ENCODE results near the gene SYTL1. TPM values are rescaled to one million over a fixed set of nuclear protein-coding genes. Genes with fewer than 3 reads are reported as not detected.
A peak's percentile ranks its signal among the peaks of the same experiment; 100 is the strongest.

The SYTL1 gene
- total RNA-seq, 2 experiments from 2014 or later: 60.7 to 85.3 TPM

- peak; percentile 88 for DNase-seq
- Mint-ChIP-seq H3K4me3 (peak overlapping the region; percentile 86), H3K27me3 (no peaks in the 10 kb centered on the region), H3K36me3 (peaks cover 10% of the 10 kb centered on the region), H3K9me3 (ENCODE audit: low read depth) (no peaks in the 10 kb centered on the region), H3K4me1 (peaks cover 34% of the 10 kb centered on the region), H3K27ac (peak overlapping the region; percentile 84)
- CTCF ChIA-PET: interaction anchor here (0.8 to 7.2 kb wide), 11 partner anchors 10 to 52 kb away, joined by 3 to 136 read pairs (median 10); partner anchors contain the start of genes GPR3 and MAP3K6
- ATAC-seq: peak; percentile 69
Measured at GRCh38 chr1:27342778-27343638, 1.2 kb downstream of the SYTL1 start.

- Mint-ChIP-seq H3K4me1 (peaks cover 34% of the 10 kb centered on the region), H3K27me3 (no peaks in the 10 kb centered on the region), H3K27ac (peak overlapping the region; percentile 84), H3K36me3 (peaks cover 10% of the 10 kb centered on the region), H3K9me3 (ENCODE audit: low read depth) (no peaks in the 10 kb centered on the region), H3K4me3 (peak overlapping the region; percentile 86)
- DNase-seq: no peak
- ATAC-seq: no peak
- CTCF ChIA-PET: interaction anchor here (1.0 to 7.2 kb wide), 8 partner anchors 11 to 48 kb away, joined by 3 to 136 read pairs (median 4); partner anchors contain the start of gene GPR3
Measured at GRCh38 chr1:27343639-27344025, 1.8 kb downstream of the SYTL1 start.

DNA sequence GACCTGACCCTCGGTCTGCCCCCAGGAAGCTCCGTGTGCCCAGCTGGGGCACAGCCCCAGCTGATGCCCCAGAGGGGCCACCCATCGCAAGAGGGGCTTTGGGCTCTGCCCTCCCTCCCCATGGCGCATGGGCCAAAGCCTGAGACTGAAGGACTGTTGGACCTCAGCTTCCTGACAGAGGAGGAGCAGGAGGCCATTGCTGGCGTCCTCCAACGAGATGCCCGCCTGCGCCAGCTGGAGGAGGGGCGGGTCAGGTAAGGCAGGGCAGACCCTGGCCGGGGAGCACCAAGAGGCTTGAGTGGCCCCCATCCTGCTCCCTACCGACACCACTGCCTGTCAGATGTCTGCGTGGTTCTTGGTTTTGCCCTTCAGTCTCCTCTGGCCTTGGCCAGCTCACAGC is 3.5 kb downstream of the SYTL1 start:
- Mint-ChIP-seq H3K4me1 (peaks cover 37% of the 10 kb centered on the region), H3K36me3 (peaks cover 10% of the 10 kb centered on the region), H3K9me3 (ENCODE audit: low read depth) (no peaks in the 10 kb centered on the region), H3K4me3 (no peak overlapping the region), H3K27ac (no peak overlapping the region), H3K27me3 (no peaks in the 10 kb centered on the region)
- DNase-seq (no peak), ATAC-seq (no peak)
- CTCF ChIA-PET: interaction anchor here (1.6 to 7.2 kb wide), 5 partner anchors 12 to 41 kb away, joined by 4 to 136 read pairs (median 12); partner anchors contain the start of gene MAP3K6

- H3K4me1 Mint-ChIP-seq: peaks cover 30% of the 10 kb centered on the region
- H3K4me3 Mint-ChIP-seq: no peak overlapping the region
- H3K36me3 Mint-ChIP-seq: peaks cover 10% of the 10 kb centered on the region
Measured at GRCh38 chr1:27346357-27346756, 4.5 kb downstream of the SYTL1 start.

DNA sequence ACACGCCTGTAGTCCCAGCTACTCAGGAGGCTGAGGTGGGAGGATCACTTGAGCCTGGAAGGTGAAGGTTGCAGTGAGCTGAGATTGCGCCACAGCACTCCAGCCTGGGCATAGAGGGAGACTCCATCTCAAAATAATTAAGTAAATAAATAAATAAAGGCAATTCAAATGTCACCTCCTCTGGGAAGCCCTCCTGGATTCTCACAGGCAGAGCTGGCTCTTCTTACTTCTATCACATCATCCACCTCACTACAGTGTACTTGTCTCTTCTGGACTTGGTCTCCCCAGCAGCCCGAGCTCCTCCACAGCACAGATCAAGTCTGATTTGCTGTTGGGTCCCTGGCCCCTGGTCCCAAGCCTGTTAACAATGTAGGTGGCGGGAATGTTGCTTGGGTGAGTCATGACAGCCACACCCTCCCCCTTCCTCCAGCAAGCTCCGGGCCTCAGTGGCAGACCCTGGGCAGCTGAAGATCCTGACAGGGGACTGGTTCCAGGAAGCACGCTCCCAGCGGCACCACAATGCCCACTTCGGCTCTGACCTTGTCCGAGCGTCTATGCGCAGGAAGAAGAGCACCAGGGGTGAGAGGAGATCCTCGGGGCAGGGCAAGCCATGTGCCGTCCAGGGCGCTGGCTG is 5.3 kb downstream of the SYTL1 start:
- Mint-ChIP-seq H3K36me3 (peaks cover 10% of the 10 kb centered on the region), H3K4me3 (no peak overlapping the region), H3K27ac (no peak overlapping the region), H3K27me3 (no peaks in the 10 kb centered on the region), H3K4me1 (peaks cover 25% of the 10 kb centered on the region), H3K9me3 (ENCODE audit: low read depth) (no peaks in the 10 kb centered on the region)
- CTCF ChIA-PET: interaction anchor here (1.1 to 7.2 kb wide), 5 partner anchors 10 to 47 kb away, joined by 3 to 136 read pairs (median 12); partner anchors contain the start of gene MAP3K6
- no peak for DNase-seq
- no peak for ATAC-seq

More at GRCh38 chr1:27346357-27346756, 4.5 kb downstream of the SYTL1 start:
- Mint-ChIP-seq H3K27ac (no peak overlapping the region), H3K27me3 (no peaks in the 10 kb centered on the region), H3K9me3 (ENCODE audit: low read depth) (no peaks in the 10 kb centered on the region)
- CTCF ChIA-PET: interaction anchor here (1.1 to 7.2 kb wide), 5 partner anchors 10 to 47 kb away, joined by 3 to 136 read pairs (median 12); partner anchors contain the start of gene MAP3K6
- ATAC-seq: no peak
- no peak for DNase-seq

- ATAC-seq (peak; percentile 73), DNase-seq (no peak)
- Mint-ChIP-seq H3K9me3 (ENCODE audit: low read depth) (no peaks in the 10 kb centered on the region), H3K27ac (no peak overlapping the region), H3K4me1 (peaks cover 9% of the 10 kb centered on the region), H3K27me3 (no peaks in the 10 kb centered on the region), H3K36me3 (peaks cover 7% of the 10 kb centered on the region), H3K4me3 (peak overlapping the region; percentile 46)
- CTCF ChIA-PET: interaction anchor here (0.7 to 2.3 kb wide), 4 partner anchors 8 to 638 kb away, joined by 3 to 11 read pairs (median 7); no protein-coding TSS in a partner anchor
Measured at GRCh38 chr1:27348861-27349783, 7.3 kb downstream of the SYTL1 start.

DNA sequence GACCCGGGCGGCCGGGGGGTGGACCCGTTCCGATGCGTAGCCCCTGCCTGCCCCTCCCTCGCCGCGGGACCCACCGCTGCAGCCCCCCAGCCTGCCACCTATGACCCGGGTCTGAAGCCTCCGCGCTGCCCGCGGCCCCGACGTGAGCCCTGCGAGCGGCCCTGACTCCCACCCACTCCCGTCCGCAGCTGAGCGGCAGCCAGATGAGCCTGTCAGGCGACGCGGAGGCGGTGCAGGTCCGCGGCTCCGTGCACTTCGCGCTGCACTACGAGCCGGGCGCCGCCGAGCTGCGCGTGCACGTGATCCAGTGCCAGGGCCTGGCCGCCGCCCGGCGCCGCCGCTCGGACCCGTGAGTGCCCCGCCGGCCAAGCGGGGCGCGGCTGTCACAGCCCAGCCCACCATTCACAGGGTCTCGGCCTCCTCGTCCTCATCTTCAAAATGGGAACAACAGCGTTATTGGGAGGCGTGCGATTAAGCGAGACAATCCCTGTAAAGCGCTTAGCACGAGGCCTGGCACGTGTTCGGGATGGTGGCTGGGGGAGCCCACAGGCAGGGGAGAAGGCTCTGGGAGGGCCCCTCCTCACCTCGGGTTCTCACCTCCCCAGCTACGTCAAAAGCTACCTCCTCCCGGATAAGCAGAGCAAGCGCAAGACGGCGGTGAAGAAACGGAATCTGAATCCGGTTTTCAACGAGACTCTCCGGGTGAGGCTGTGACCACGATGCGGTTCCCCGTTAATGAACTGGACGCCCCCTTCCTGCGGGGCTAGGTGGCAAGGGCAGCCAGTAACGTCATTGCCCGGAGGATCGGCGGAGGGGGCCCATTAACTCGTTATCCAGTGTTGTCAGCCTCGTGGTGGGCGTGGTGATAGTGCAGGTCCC is 8.2 kb downstream of the SYTL1 start:
- peaks cover 5% of the 10 kb centered on the region for H3K36me3 Mint-ChIP-seq
- no peak for DNase-seq
- no peak for ATAC-seq
- CTCF ChIA-PET: interaction anchor here (1.4 to 2.3 kb wide), 3 partner anchors 7 to 18 kb away, joined by 4 to 11 read pairs (median 10); partner anchors contain the start of gene SYTL1
- H3K4me1 Mint-ChIP-seq: peaks cover 5% of the 10 kb centered on the region
- H3K27ac Mint-ChIP-seq: no peak overlapping the region
- H3K9me3 Mint-ChIP-seq (ENCODE audit: low read depth): no peaks in the 10 kb centered on the region
- H3K4me3 Mint-ChIP-seq: no peak overlapping the region
- no peaks in the 10 kb centered on the region for H3K27me3 Mint-ChIP-seq

GRCh38 chr1:27350663-27351540 is 9.1 kb downstream of the SYTL1 start:
- DNase-seq (no peak), ATAC-seq (no peak)
- CTCF ChIA-PET: interaction anchor here (1.1 to 1.4 kb wide), 2 partner anchors 10 to 18 kb away, joined by 3 to 4 read pairs; partner anchors contain the start of gene SYTL1
- Mint-ChIP-seq H3K4me3 (no peak overlapping the region), H3K4me1 (peaks cover 13% of the 10 kb centered on the region), H3K27me3 (no peaks in the 10 kb centered on the region), H3K36me3 (peaks cover 5% of the 10 kb centered on the region), H3K27ac (no peak overlapping the region), H3K9me3 (ENCODE audit: low read depth) (no peaks in the 10 kb centered on the region)

DNA sequence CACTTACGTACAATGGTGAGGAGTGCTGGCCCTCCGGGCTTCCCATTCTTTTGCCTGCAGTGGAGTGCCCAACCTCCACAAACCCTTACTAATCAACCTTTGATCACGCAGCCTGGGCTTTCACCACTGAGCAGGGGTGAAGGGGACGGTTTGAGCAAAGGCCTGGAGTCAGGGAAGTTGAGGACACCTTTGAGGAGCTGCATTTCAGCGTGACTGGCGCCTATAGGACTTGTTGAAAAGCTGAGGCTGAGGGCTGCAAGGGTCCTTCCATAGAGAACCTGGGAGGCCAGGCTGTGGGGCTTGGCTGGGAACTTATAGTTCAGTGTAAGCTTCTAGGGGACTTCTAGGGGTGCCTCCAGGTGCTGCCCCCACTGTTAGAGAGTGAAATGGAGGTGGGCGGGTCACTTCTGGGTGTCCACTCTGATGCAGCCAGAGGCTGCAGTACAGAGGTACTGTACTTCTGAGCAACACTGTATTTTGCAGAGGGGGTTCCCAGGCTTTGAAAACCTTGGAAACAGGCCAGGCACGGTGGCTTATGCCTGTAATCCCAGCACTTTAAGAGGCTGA is 9.8 kb downstream of the SYTL1 start:
- ATAC-seq (no peak), DNase-seq (no peak)
- H3K9me3 Mint-ChIP-seq (ENCODE audit: low read depth): no peaks in the 10 kb centered on the region
- CTCF ChIA-PET: interaction anchor here (1.1 to 1.5 kb wide), 4 partner anchors 10 to 44 kb away, joined by 3 to 4 read pairs (median 4); partner anchors contain the start of genes MAP3K6 and SYTL1
- H3K4me1 Mint-ChIP-seq: peaks cover 20% of the 10 kb centered on the region
- peaks cover 2% of the 10 kb centered on the region for H3K36me3 Mint-ChIP-seq
- no peaks in the 10 kb centered on the region for H3K27me3 Mint-ChIP-seq
- H3K4me3 Mint-ChIP-seq: no peak overlapping the region
- H3K27ac Mint-ChIP-seq: no peak overlapping the region

DNA sequence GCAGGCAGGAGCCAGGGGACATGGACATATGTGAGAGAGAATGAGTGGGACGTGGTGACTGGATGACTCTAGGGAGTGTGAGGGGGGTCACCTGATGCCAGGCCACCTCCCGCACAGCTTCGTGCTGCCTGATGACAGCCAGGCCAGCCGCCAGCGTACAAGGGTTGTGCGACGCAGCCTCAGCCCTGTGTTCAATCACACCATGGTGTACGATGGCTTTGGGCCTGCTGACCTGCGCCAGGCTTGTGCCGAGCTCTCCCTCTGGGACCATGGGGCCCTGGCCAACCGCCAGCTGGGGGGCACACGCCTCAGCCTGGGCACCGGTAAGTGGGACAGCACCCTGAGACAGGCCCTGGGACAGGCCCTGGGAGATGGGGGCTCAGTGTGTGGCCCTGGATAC is 11.3 kb downstream of the SYTL1 start:
- no peak for ATAC-seq

DNA sequence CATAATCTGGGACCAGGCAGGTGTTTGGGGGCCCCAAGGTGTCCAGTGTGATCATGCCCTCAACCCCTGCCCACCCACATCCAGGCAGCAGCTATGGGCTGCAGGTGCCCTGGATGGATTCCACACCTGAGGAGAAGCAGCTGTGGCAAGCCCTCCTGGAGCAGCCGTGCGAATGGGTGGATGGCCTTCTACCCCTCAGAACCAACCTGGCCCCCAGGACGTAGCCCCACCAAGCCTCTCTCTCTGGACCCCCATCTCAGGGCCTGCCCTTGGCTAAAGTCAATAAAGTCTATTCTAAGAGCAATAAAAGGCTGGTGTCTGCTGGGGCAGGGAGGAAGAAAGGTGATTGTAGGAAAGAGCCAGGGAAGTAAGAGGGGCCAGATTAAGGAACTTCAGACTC is 11.8 kb downstream of the SYTL1 start:
- H3K4me3 Mint-ChIP-seq: no peak overlapping the region
- no peaks in the 10 kb centered on the region for H3K27me3 Mint-ChIP-seq
- H3K9me3 Mint-ChIP-seq (ENCODE audit: low read depth): no peaks in the 10 kb centered on the region
- no peak for ATAC-seq
- no peaks in the 10 kb centered on the region for H3K36me3 Mint-ChIP-seq
- H3K4me1 Mint-ChIP-seq: peaks cover 32% of the 10 kb centered on the region
- no peak for DNase-seq
- CTCF ChIA-PET: interaction anchor here (7.7 to 8.2 kb wide), 3 partner anchors 9 to 20 kb away, joined by 73 to 136 read pairs (median 127); partner anchors contain the start of genes MAP3K6 and SYTL1
- H3K27ac Mint-ChIP-seq: no peak overlapping the region

More for the DNA sequence above, 11.3 kb downstream of the SYTL1 start:
- Mint-ChIP-seq H3K4me1 (peaks cover 32% of the 10 kb centered on the region), H3K27ac (no peak overlapping the region), H3K36me3 (no peaks in the 10 kb centered on the region), H3K9me3 (ENCODE audit: low read depth) (no peaks in the 10 kb centered on the region), H3K4me3 (no peak overlapping the region), H3K27me3 (no peaks in the 10 kb centered on the region)
- no peak for DNase-seq
- CTCF ChIA-PET: interaction anchor here (1.5 to 8.2 kb wide), 4 partner anchors 9 to 43 kb away, joined by 4 to 136 read pairs (median 100); partner anchors contain the start of genes MAP3K6 and SYTL1
